Mammary epithelial cell (primary cell): ENCODE measurements around the gene FLYWCH2.

Source experiments
- EZH2 ChIP-seq: IDR thresholded peaks from 2 replicates; pipeline ENCODE4 v1.6.1; 2012; ENCODE audit warnings: low read length, inconsistent platforms, borderline replicate concordance
- TF ChIP-seq, protein P1 (sequence below), 2 donors: IDR thresholded peaks in 1 of 2; conservative IDR thresholded peaks in 1 of 2; 2 replicates each; pipeline ENCODE4 v1.5.1; 2011 to 2012; ENCODE audit warnings: inconsistent platforms in 2 of 2, low read length in 2 of 2, mild to moderate bottlenecking in 2 of 2, control low read depth in 1 of 2, low read depth in 1 of 2; ENCODE audit not compliant: insufficient read depth in 1 of 2; ENCODE audit errors: extremely low read depth in 1 of 2

DNA sequence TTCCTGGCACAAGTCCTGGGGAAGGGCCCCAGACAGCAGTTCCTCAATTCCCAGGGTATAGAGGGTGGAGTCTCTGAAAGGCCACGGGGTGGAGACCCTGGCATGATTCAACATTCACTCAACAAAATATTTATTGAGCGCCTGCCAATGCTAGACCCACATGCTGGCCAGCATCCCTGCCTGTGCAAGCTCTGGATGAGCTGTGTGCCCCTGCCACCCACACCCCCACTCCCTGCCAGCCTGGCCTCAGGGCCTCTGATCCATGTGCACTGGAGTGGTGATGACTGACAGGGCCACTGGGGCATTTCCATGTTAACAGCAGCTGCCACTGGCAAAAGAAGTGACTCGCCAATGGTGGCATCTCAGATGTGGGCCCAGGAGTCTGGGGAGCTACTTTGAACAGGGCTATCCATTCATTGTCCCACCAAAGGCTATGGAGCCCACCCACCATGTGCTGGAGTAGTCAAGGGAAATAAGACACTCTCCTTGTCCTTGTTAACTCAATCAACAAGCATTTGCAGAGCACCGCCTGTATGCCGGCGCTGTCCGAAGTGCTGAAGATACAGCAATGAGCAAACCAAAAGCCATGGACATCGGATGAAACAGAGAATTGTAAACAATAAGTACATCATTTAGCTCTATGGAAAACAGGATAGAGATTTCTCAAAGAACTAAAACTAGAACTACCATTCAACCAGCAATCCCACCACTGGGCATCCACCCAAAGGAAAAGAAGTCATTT is 22.0 kb upstream of the FLYWCH2 start:
- TF ChIP-seq, protein P1, sequence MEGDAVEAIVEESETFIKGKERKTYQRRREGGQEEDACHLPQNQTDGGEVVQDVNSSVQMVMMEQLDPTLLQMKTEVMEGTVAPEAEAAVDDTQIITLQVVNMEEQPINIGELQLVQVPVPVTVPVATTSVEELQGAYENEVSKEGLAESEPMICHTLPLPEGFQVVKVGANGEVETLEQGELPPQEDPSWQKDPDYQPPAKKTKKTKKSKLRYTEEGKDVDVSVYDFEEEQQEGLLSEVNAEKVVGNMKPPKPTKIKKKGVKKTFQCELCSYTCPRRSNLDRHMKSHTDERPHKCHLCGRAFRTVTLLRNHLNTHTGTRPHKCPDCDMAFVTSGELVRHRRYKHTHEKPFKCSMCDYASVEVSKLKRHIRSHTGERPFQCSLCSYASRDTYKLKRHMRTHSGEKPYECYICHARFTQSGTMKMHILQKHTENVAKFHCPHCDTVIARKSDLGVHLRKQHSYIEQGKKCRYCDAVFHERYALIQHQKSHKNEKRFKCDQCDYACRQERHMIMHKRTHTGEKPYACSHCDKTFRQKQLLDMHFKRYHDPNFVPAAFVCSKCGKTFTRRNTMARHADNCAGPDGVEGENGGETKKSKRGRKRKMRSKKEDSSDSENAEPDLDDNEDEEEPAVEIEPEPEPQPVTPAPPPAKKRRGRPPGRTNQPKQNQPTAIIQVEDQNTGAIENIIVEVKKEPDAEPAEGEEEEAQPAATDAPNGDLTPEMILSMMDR (conservative IDR thresholded peaks at IDR 0.05 in 1 of 2, IDR thresholded peaks at IDR 0.05 in 1 of 2; ENCODE audit: extremely low read depth in 1 of 2, insufficient read depth in 1 of 2, low read depth in 1 of 2, low read length in 2 of 2): no peak
- TF ChIP-seq EZH2: no peak
